RKO (cell line): Measurements from ENCODE around the gene IGSF23.

Source experiments
- DNase-seq: peaks from one replicate; pipeline ENCODE4 v3.0.0-alpha.2; 2016; ENCODE audit warnings: low spot score

The IGSF23 gene

GRCh38 chr19:44613295-44614178 is at the start of gene IGSF23:
TSS of gene IGSF23 (plus strand) at chr19:44613563. CDS start at chr19:44613646, 83 bp downstream.
- no peak for DNase-seq

GRCh38 chr19:44566984-44567383 is 46.4 kb upstream of the IGSF23 start:
- DNase-seq, result no peak

GRCh38 chr19:44567745-44568144 is 45.6 kb upstream of the IGSF23 start:
- no peak for DNase-seq

- no peak for DNase-seq
Measured at GRCh38 chr19:44570603-44570983, 42.8 kb upstream of the IGSF23 start.

GRCh38 chr19:44570984-44571684 is 42.2 kb upstream of the IGSF23 start:
- DNase-seq, result peak; percentile 75

GRCh38 chr19:44571830-44572580 is 41.4 kb upstream of the IGSF23 start:
- DNase-seq, result no peak

GRCh38 chr19:44572581-44572900 is 40.8 kb upstream of the IGSF23 start:
- no peak for DNase-seq

GRCh38 chr19:44573183-44573582 is 40.2 kb upstream of the IGSF23 start:
- no peak for DNase-seq

- DNase-seq, result no peak
Measured at GRCh38 chr19:44573627-44574026, 39.7 kb upstream of the IGSF23 start.

GRCh38 chr19:44574186-44574950 is 39.0 kb upstream of the IGSF23 start:
- DNase-seq, result no peak

- no peak for DNase-seq
Measured at GRCh38 chr19:44575116-44575700, 38.2 kb upstream of the IGSF23 start.

- DNase-seq, result peak; percentile 56
Measured at GRCh38 chr19:44576843-44577565, 36.4 kb upstream of the IGSF23 start.

- DNase-seq, result no peak
Measured at GRCh38 chr19:44577566-44577874, 35.8 kb upstream of the IGSF23 start.

GRCh38 chr19:44579663-44580365 is 33.5 kb upstream of the IGSF23 start:
- no peak for DNase-seq

- no peak for DNase-seq
Measured at GRCh38 chr19:44580366-44580895, 32.9 kb upstream of the IGSF23 start.

- no peak for DNase-seq
Measured at GRCh38 chr19:44581288-44581687, 32.1 kb upstream of the IGSF23 start.

GRCh38 chr19:44582581-44583265 is 30.6 kb upstream of the IGSF23 start:
- DNase-seq, result no peak

- peak; percentile 58 for DNase-seq
Measured at GRCh38 chr19:44585371-44586133, 27.8 kb upstream of the IGSF23 start.
